Measurements from ENCODE around the gene CIDEA.
"Not testable (repeated sequence)": the region's sequence is repeated elsewhere in the genome, so short reads cannot be mapped to it uniquely, and the experiment has no call there.

CIDEA gene

GRCh38 chr18:12242658-12243260 is 11.4 kb upstream of the CIDEA start:
- no peak for FAIRE-seq

GRCh38 chr18:12243272-12243671 is 10.9 kb upstream of the CIDEA start:
- FAIRE-seq, result not testable (repeated sequence)

DNA sequence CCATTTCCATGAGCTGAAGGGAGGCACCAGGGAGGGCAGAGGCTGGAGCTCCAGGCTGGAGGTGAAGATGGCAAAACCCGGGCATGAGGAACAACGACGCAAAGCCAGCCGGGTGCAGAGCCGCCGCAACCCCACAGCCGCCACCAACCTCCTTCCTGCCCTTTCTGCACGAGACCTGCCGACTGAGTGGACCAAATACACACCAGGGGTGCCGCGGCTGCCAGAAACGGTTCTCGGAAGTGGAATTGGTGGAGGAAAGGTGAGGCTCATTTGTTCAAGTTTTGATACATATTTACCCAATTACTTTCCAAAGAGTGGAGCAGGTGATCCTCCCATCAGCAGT is 8.4 kb upstream of the CIDEA start:
- no peak for FAIRE-seq

GRCh38 chr18:12246849-12247808 is 7.0 kb upstream of the CIDEA start:
- FAIRE-seq, result no peak

DNA sequence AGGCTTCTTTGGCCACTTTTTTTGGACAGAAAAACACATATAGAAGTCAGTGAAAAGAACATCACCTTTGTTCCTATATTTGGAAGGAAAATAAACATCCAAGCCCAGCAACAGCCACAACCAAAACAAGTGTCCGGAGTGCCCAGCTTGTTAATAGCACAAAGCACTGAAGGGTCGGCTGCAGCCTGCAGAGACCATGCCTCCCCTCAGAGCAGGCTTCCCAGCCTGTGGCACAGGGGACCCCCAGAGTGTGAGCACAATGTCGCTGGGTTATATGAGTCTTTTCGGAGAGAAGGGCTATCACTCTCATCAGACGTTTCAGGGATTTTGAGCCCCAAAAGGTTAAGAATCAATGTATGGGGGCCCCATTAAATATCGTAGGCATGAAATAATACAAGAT is 6.2 kb upstream of the CIDEA start:
- no peak for FAIRE-seq

DNA sequence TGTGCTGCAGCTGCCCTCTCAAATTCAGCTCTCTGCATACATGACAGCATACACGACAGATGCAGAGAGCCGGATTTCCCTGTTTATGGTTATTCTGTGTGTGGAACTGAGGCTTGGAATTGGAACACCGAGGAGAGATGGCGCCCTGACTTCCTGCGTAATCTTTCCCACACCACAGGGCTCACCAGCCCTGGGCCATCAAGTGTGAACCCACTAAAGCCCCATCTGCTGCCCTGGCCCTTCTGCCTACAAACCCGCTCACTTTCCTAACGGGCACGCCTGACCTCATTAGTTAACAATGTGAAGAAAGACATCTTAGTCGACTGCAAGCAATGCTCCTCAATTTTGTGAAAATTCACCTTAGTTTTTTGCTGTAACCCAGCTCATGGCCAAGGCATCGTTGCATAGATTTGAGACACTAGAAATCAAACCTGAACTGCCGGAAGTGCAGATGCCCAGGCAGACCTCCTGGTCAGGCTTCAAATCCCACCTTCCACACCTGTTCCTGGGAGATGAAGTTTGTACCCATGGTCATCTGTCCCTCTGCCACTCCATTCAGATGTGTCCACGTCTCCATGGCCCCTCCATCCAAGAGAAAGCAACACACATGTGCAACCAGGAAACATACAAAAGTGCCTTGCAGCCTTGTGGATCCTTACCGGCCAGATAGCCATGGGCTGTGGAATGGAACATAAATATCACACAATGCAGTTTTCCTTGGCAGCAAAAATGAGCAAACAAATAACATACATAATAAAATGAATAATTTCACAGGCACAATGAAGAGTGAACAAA is 5.0 kb upstream of the CIDEA start:
- FAIRE-seq, result no peak

DNA sequence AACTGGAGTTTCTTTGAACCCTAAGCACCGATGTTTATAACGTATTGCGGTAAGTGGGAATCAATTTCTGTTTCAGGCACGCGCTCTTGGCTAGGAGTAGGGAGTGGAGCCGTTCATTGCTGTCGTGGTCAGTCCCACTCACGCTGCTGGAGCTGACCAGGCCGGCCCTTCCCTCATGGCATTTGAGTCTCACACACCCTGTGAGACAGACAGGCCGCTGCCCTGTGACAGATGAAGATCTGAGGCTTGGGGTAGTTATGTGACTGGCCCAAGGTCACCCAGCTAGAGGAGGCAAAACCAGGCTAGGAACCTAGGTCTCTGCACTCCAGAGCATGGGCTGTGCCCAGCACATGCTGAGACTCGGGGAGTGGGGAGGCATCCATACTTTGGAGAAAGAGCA is 2.9 kb upstream of the CIDEA start:
- FAIRE-seq, result no peak

DNA sequence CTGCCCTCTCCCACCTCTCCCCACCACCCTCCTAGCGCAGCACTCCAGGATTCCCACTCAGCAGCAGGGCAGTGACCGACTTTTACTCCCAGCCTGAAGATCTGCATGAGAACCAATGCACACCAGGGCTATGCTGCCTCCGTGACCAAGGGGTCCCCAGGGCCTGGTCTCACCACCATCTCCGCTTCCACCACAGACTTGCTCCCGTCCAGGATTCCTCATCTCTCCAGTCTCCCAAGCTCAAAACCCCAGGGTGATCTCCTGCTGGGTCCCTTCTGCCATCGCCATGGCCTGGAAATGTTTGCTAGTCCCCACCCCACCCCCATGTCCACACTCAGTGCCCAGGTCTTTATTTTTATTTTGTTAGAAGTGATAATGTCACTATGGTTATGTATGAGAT is 2.1 kb upstream of the CIDEA start:
- FAIRE-seq, result no peak

DNA sequence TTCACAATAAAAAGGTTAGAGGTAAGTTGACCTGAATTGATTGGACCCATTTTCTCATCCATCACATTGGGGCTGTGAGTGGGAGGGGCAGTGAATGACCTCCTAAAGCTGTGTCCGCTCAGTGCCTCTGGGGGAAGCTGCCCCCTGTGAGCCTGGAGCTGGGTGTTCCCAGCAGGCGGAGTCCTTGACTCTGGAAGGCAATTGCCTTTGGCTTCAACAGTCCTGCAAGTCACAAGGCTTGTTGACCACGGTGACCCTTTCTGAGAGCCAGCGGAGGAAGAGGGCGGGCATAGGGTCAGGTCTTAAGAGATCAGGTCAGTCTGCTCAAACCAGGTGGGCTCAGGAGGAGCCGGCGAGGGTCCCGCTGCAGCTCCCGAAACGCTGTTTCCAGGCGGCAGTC is 1.1 kb upstream of the CIDEA start:
- no peak for FAIRE-seq

DNA sequence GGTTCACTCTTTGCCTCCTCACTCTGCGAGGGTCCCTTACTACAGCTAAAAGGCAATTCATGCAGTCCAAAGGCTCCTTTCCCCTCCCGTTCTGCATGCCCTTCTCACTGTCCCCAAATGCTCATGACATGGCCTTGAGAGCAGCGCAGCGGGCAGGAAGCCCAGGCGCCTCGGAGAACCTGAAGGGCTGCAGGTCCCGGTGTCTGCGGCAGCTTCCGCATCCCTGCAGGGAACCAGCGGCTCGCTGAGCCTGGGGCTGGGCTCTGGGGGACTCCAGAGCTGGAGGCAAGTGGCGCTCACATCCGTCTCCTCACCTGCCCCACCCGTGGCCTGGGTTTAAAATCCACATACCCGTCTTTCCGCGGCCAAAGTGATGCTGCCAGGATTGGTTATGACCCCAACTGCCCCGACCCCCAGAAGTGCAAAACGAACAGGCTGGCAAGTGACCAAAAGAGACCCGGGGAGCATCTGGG is 462 bp upstream of the CIDEA start:
- FAIRE-seq, result no peak

- no peak for FAIRE-seq
Observed at GRCh38 chr18:12254820-12255511, 805 bp downstream of the CIDEA start.

- FAIRE-seq, result no peak
Observed at GRCh38 chr18:12255626-12256026, 1.5 kb downstream of the CIDEA start.

DNA sequence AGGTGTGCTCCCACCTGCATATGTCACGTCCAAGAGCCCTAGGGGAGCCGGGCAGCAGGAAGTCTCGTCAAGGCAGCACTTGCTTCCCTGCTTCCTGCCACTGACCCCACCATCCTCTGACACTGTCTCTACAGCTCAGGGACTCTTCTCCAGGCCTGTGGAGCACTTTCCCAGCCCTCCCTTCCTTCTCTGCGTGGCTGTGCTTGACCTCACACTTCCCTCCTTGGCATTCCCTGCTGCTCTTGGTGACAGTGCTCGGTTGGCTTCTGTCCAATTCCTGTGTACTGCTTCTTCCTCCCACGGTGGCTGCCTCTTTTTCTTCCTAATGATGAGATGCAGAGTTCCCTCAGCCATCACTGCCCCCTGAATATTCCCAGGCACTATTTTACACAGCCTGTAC is 2.8 kb downstream of the CIDEA start:
- no peak for FAIRE-seq

GRCh38 chr18:12257996-12258718 is 4.0 kb downstream of the CIDEA start:
- no peak for FAIRE-seq

- FAIRE-seq, result no peak
Observed at GRCh38 chr18:12258719-12259705, 4.9 kb downstream of the CIDEA start.

DNA sequence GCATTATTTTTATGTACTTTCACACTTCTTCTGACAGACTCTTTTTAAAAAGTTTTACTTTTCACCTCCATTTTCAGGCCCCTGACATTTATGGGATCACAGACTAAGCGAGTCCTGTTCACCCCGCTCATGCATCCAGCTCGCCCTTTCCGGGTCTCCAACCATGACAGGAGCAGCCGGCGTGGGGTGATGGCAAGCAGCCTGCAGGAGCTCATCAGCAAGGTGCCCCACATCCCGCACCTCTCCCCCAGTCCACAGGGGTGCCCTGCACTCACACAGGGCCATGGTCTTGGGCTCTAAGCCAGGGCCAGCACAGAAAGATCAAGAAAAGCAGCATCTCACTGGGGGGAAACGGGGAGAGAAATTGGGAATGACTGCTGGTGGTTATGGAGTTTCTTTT is 8.6 kb downstream of the CIDEA start:
- FAIRE-seq, result no peak

DNA sequence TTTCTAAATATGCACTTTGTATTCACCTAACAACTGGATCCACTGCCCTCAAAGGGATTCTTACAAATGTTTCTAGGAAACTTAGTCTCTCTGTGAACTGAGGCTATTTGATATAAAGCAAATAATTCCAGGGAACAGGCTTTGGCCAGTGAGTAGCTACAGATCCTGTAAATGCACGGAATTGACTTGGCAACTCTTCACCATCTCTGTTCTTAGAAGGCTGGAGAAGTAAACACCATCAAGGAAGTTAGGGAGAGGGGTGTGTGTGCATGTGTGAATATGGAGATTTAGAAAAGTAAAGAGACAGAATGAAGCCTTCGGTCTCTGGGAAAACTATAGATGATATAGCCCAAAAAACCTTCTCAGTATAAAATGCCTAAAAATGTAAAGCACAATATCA is 10.7 kb downstream of the CIDEA start:
- FAIRE-seq, result no peak

DNA sequence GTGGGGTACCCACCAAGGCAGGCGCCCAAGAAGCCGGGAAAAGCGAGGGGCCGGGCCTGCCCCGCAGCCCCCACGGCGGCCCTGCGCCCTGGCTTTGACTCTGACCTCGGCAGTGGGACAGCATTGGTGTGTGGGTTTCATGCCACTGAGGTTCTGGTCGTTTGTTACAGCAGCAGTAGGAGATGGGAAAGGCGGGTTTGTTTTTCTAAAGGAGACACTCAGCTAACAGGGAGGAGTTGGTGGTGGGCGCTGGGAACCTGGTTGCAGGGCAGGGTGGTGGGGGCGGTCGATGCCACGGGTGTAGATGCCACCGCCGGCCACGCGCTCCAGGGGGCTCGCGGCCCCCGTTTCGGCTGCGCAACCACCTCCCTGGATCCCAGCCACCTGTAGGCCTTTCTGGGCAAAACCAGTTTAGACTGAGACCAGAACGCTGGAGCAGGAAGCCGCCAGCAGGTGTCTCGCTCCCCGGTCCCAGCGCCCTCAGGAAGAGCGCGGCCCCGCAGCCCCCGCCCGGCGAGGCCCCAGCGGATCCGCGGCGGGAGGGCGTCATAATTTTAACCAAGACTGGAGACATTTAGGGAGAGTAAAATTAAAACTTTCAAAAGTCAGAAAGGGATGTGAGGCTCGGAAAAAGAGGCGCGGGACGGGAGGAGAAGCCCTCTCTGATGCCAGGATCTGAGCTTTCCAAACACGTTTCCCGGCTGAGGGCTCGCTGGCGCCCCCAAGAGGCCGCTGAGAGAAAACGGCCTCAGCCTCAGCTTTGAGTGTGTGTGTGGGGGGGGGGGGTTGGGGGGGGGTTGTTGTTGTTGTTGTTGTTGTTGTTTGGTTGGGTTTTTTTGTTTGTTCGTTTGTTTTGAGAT is 17.4 kb downstream of the CIDEA start:
- no peak for FAIRE-seq

DNA sequence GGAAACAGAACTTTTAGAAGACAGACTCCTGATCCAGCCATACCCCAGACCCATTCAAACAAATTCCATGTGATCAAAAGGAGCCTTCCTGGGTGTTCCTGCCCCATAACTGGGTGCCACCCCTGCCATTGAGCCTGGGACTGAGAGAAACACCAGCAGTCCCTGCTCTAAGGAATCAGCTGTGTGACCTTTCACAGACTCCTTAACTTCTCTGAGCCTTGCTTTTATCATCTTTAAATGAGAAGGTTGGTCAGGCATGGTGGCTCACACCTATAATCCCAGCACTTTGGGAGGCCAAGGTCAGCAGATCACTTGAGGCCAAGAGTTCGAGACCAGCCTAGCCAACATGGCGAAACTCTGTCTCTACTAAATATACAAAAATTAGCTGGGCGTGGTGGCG is 20.6 kb downstream of the CIDEA start:
- no peak for FAIRE-seq

Measured in A204.1 (cell line).